Measurements from ENCODE around the gene POLR2E. TPM values are rescaled to one million over a fixed set of nuclear protein-coding genes. Genes with fewer than 3 reads are reported as not detected.

POLR2E gene
- polyA plus RNA-seq, 1 donor = 130 TPM

GRCh38 chr19:1081301-1082164, 13.6 kb downstream of the POLR2E start:
- DNase-seq = no peak

GRCh38 chr19:1080360-1081161, 14.6 kb downstream of the POLR2E start:
- no peak for DNase-seq

GRCh38 chr19:1079566-1080111, 15.5 kb downstream of the POLR2E start:
- DNase-seq = no peak

GRCh38 chr19:1076951-1077350, 18.2 kb downstream of the POLR2E start:
- no peak for DNase-seq

GRCh38 chr19:1076046-1076386, 19.2 kb downstream of the POLR2E start:
- DNase-seq = no peak

DNA sequence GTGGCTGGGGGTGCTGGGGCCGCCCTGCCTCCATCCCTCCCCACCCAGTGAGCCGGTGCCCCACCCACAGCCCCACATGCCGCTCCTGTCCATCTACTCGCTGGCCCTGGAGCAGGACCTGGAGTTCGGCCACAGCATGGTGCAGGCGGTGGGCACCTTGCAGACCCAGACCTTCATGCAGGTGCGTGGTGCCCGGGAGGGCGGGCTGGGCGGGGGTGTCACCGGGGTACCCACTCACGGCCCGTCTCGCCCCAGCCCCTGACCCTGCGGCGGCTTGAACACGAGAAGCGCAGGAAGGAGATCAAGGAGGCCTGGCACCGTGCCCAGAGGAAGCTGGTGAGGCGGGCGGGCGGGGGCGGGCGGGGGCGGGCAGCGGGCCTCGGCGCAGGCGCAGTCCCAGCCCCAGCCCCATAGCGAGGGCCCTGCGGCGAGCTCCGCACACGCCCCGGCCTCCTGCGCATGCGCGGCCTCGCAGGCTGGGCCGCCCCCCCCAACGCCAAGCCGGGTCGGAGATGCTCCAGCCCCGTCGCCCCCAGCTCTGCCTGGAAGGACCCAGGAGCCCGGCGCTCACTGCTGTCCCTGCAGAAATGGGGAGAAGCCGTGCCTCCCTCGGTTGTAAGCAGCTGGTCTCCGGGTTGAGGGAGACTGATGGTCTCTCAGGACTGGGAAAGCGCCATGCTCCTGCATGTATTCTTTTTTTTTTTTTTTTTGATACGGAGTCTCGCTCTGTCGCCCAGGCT, 20.5 kb downstream of the POLR2E start:
- no peak for DNase-seq

DNA sequence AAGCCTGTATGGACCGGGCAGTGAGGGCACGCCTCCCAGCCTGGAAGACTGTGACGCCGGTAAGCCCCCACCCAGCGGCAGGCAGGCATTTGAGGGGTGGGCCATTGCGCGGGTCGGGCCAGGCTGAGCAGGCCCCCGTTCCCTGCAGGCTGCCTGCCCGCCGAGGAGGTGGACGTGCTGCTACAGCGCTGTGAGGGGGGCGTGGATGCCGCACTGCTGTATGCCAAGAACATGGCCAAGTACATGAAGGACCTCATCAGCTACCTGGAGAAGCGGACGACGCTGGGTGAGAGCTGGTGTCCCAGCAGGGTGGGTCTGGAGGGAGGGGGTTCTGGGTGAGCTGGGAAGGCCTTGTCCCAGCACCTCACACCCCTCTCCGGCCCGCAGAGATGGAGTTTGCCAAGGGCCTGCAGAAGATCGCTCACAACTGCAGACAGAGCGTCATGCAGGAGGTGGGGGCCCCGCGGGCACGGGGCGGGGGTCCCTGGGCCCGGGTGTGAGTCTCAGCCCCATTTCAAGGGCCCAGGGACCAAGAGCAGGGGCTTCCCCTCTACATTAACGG, 21.1 kb downstream of the POLR2E start:
- DNase-seq = no peak

DNA sequence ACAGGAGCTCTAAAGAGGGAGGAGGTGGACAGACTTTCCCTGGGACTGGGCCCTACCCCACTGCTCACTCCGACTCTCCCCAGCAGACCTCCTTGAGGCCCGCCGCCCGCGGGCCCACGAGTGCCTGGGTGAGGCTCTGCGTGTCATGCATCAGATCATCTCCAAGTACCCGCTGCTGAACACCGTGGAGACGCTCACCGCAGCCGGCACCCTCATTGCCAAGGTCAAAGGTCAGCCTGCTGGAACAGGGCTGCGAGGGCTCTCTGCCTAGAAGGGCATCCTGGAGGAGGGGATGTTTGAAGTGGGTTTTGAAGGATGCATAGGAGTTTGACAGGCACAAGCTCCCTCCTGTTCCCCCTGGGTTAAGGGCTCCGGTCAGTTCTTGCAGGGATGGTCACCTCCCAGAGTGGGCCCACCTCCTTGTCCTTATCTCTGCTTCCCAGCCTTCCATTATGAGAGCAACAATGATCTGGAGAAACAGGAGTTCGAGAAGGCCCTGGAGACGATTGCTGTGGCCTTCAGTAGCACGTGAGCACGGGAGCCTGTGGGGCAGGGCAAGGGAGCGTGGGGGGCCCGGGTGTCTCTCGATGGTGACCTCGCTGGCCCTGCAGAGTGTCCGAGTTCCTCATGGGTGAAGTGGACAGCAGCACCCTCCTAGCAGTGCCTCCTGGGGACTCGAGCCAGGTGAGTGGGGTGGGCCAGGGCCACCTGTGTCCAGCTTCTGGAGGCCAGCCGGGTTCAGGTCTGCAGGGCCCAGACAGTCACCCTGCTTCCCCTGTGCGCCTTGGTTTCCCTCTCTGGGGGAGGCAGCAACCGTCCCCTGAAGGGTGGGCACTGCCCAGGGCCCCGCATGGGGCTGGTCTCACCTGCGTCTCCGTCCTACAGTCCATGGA, 21.9 kb downstream of the POLR2E start:
- DNase-seq = no peak

DNA sequence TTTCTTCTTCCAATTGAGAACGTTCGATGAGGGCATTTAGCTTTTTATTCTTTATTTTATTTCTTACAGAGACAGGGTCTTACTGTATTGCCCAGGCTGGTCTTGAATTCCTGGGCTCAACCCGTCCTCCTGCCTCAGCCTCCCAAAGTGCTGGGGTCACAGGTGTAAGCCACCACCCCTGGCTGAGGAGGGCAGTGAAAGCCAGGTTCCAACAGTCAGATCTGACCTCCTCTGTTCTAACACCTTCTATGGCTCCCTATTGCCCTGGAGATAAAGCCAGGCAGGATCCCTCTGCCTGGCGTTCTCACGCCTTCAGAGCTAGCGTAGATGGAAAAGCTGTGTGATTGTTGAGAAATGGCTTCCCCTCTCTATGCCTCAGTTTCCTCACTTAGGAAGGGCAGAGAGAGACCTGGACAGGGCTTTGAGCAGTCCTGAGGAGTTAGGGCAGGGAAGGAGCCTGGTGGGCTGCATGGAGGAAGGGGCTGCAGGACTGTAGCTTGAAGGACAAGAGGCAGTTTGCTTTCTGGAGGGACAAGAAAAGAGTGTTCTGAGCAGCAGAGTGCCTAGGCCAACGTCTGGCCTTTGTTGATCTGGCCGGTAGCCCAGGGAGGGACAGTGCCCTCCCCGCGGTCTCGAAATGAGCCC, 22.7 kb downstream of the POLR2E start:
- DNase-seq = no peak

DNA sequence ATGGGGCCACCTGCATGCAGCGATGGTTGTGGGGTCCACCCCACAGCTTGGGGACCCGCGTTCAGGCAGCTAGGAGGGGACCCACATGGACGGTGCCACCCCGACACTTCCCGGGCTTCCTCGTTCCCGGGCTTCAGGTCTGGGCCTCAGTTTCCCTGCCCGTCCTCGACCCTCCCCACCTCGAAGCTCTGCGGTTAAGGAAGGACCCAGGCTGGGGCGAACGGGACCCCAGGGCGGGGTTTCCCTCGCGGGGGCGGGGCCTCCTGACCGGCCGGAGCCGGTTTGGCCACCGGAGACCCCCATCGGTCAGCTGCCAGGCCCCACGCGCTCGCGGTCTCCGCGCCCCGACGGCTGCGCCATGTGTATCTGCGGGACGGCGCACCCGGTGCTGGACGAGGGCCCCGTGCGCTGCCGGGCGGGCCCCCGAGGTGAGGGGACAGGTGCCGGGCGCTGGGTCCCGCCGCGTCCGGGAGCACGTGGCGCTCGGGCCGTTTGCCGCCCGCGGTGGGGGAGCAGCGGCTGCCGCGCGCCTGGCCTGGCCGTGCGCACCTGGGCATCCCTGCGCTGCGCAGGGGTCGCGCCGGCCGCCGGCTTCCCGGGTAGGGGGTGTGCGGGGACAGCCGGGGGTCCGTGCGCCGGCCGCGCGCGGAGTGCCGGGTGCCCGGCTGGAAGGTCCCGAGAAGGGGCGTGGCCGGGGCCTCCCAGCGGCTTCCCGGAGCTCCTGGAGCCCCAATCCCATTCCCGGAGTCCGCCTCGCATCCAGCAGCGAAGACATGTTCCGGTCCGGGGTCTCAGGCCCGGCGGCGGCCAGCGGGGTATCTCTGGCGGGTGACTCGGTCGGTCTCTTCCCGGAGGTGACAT, 24.0 kb downstream of the POLR2E start:
- DNase-seq = no peak

GRCh38 chr19:1070576-1070930, 24.6 kb downstream of the POLR2E start:
- DNase-seq = no peak

DNA sequence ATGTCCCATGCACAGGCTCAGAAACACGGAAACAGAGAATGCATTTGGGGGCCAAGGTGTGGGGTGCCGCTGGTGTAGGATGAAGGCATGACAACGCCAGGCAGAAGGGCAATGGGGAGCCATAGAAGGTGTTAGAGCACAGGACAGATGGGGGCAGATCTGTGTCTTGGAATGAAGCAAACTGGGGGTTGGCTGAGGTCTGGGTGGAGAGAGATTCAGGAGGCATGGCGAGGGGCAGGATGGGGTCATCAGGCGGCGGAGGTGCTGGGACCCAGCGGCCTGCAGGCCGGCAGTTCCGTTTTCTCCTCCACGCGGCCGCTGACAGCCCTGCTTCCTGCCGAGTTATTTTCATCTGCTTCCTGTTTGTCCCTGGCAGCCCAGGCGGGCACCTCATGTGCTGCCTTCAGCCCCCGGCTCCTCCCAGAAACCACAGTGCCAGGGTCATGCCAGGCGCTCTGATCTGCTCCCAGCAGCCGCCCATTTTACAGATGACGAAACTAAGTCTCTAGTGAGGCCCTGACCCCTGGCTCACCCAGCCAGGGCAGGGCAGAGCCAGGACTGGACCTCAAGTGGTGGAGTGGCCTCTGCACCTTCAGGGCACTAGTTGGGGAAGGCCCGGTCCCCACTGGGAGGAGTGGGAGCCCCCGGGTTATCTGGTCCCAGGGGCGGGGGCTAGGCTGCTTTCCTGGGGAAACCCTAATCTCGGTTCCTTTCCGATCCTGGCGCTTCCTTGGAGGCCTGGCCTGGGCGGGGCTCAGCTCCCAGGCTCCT, 26.0 kb downstream of the POLR2E start:
- DNase-seq = no peak

GRCh38 chr19:1068009-1069001, 26.9 kb downstream of the POLR2E start:
- no peak for DNase-seq

- no peak for DNase-seq
These were observed 27.7 kb downstream of the POLR2E start for GRCh38 chr19:1067341-1067957.

DNA sequence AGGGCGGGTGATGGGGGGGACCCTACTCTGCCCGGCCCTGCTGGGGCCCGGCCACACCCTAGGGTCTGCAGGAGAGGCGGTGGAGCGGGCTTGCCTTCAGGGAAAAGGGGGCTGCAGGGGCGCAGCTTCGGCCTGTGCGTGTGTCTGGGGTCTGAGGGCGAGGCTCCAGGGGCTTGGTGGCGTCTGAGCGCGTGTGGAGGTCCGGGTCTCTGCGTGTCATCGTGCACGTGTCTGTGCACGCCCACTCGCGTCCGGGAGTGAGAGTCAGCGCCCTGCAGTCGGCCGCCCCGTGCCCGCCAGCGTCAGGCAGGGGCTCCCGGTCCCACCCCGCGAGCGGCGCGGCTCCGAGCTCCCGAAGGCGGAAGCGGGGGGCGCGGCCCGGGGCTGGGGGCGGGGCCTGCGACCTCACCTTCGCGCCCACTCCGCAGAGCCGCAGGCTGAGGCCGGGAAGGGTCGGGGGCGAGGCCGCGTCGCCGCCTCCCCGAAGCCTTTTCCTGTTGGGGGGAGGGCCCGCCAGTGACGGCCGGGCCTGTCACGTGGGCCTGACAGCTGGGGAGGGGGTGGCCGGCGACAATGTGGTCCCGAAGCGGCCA, 28.3 kb downstream of the POLR2E start, which contains the start of gene ARHGAP45:
Gene ARHGAP45 (plus strand): TSS at position 420 of the 593 bp plus-strand sequence. CDS start 239 bp downstream, outside the sequence.
- no peak for DNase-seq

GRCh38 chr19:1066251-1066747, 28.9 kb downstream of the POLR2E start:
- DNase-seq = no peak
